Measurements from ENCODE around the gene BICC1. TPM values are rescaled to one million over a fixed set of nuclear protein-coding genes. Genes with fewer than 3 reads are reported as not detected.

BICC1 gene
- total and polyA plus RNA-seq, 10 donors, result 0.86 to 5.4 (median 3.5) TPM

GRCh38 chr10:58827381-58827780 lies 314.7 kb downstream of the BICC1 start:
- Histone ChIP-seq H3K4me3 (no peak overlapping the region), H3K4me1 (no peaks in the 10 kb centered on the region), H3K27me3 (replicated peaks in 1 of 7) (no peaks in the 10 kb centered on the region), H3K36me3 (no peaks in the 10 kb centered on the region), H3K9me3 (no peaks in the 10 kb centered on the region), H3K27ac (no peak overlapping the region)
- intact Hi-C loops (cut with DNase I; ENCODE audit: low total_unique reads), result no loop called here
- WGBS, 5 donors, result 85 to 97% (median 92%) methylated on average over 3 of the region's 3 CpGs
- TF ChIP-seq POLR2A (IDR thresholded peaks at IDR 0.05) (no peak), CTCF (IDR thresholded peaks at IDR 0.05 in 8 of 11, conservative IDR thresholded peaks at IDR 0.05 in 3 of 11) (no peak), POLR2AphosphoS5 (IDR thresholded peaks at IDR 0.05) (no peak)
- DNase-seq, result no peak

DNA sequence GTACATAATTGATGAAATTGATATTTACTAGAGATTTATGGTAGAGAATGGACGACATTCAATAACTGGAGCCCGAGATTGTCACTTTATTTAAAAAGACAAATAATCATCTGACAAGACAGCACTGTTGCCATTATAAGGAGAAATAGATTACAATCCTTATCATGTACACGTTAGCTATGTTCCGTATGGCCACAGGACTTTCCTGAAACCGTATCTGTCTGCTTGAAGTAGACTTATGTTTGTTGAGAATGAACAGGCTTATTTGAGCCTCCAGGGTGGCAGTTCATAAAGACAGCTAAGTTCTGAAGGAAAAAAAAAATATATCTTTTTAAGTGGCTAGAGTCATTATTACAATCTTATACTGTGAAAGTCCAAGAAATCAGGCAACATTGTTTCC lies 317.2 kb downstream of the BICC1 start:
- no peak overlapping the region for H3K27ac ChIP-seq
- no peaks in the 10 kb centered on the region for H3K36me3 ChIP-seq
- TF ChIP-seq CTCF (IDR thresholded peaks at IDR 0.05 in 8 of 11, conservative IDR thresholded peaks at IDR 0.05 in 3 of 11) (no peak), POLR2A (IDR thresholded peaks at IDR 0.05) (no peak), POLR2AphosphoS5 (IDR thresholded peaks at IDR 0.05) (no peak)
- DNase-seq, result no peak
- WGBS, 5 donors, result 77 to 90% (median 86%) methylated on average over 5 of the region's 5 CpGs
- no peaks in the 10 kb centered on the region for H3K27me3 ChIP-seq (replicated peaks in 1 of 7)
- peaks cover 0 to 7% (median 0%) of the 10 kb centered on the region in 6 donors for H3K4me1 ChIP-seq
- H3K9me3 ChIP-seq, result no peaks in the 10 kb centered on the region
- intact Hi-C loops (cut with DNase I; ENCODE audit: low total_unique reads), result no loop called here
- no peak overlapping the region for H3K4me3 ChIP-seq

GRCh38 chr10:58830697-58831096 lies 318.0 kb downstream of the BICC1 start:
- intact Hi-C loops (cut with DNase I; ENCODE audit: low total_unique reads), result no loop called here
- Histone ChIP-seq H3K4me3 (no peak overlapping the region), H3K9me3 (no peaks in the 10 kb centered on the region), H3K27ac (no peak overlapping the region), H3K27me3 (replicated peaks in 1 of 7) (no peaks in the 10 kb centered on the region), H3K4me1 (peaks cover 0 to 7% (median 0%) of the 10 kb centered on the region in 6 donors), H3K36me3 (no peaks in the 10 kb centered on the region)
- DNase-seq, result no peak
- TF ChIP-seq POLR2A (IDR thresholded peaks at IDR 0.05), result no peak

DNA sequence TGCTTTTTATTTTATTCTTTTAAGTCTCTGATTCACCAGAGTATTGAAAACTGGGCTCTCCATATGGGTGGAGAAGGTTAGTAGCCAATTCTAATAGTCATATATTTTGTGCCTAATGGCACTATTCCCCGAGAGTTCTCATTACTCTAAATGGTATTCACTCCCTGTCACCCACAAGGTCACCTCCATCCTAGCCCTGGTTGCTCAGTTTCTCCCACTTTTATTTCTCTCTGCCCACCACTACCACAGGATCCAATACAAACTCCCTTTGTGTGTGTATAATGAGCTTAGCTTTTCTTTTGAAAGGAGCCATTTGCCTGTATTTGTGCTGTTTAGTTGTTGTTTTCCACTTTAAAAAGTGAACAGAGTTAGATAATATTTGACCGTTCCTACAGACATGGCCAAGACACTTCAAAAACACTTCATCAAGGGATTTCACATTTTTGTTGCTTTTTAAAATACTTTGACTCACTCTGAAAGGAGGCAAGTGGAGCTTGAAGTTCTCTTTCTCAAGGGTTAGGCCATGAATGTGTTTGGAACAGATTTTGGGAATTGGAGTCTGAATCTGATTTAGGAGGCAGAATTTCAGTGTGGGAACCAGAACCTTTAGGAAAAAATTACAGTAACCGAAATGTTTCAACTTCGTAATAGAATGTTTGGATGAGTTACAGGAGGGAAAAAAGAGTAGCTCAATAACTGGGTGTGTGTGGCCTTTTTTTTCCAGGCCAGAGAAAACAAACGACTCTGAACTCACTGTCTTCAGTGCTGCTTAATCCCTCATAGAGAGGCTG lies 321.3 kb downstream of the BICC1 start:
- TF ChIP-seq POLR2A (IDR thresholded peaks at IDR 0.05) (no peak), POLR2AphosphoS5 (IDR thresholded peaks at IDR 0.05) (no peak), CTCF (IDR thresholded peaks at IDR 0.05 in 8 of 11, conservative IDR thresholded peaks at IDR 0.05 in 3 of 11) (no peak)
- H3K27me3 ChIP-seq (replicated peaks in 1 of 7), result no peaks in the 10 kb centered on the region
- DNase-seq, result no peak
- H3K27ac ChIP-seq, result peak overlapping the region in 6 of 8 donors; percentile 16 to 57 (median 42)
- intact Hi-C loops (cut with DNase I; ENCODE audit: low total_unique reads), result no loop called here
- no peaks in the 10 kb centered on the region for H3K36me3 ChIP-seq
- WGBS, 5 donors, result 71 to 82% (median 77%) methylated on average over 5 of the region's 5 CpGs
- H3K4me1 ChIP-seq, result peaks cover 0 to 7% (median 0%) of the 10 kb centered on the region in 6 donors
- no peak overlapping the region for H3K4me3 ChIP-seq
- H3K9me3 ChIP-seq, result no peaks in the 10 kb centered on the region

Measured in spleen (tissue), 11 donors.